ENCODE data around the gene SLAMF6.
"Not testable (repeated sequence)": the region's sequence is repeated elsewhere in the genome, so short reads cannot be mapped to it uniquely, and the experiment has no call there.

DNA sequence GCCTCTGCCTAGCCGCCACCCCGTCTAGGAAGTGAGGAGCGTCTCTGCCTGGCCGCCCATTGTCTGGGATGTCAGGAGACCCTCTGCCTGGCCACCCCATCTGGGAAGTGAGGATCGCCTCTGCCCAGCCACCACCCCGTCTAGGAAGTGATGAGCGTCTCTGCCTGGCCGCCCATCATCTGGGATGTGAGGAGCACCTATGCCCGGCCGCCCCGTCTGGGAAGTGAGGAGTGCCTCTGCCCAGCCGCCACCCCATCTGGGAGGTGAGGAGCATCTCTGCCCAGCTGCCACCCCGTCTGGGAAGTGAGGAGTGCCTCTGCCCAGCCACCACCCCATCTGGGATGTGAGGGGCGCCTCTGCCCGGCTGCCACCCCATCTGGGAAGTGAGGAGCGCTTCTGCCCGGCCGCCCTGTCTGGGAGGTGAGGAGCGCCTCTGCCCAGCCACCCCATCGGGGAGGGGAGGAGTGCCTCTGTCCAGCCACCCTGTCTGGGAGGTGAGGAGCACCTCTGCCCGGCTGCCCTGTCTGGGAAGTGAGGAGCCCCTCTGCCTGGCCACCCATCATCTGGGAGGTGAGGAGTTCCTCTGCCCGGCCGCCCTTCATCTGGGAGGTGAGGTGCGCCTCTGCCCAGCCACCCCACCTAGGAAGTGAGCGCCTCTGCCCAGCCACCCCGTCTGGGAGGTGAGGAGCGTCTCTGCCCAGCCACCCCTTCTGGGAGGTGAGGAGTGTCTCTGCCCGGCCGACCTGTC, 8.9 kb upstream of the SLAMF6 start:
- TF ChIP-seq, protein P1, sequence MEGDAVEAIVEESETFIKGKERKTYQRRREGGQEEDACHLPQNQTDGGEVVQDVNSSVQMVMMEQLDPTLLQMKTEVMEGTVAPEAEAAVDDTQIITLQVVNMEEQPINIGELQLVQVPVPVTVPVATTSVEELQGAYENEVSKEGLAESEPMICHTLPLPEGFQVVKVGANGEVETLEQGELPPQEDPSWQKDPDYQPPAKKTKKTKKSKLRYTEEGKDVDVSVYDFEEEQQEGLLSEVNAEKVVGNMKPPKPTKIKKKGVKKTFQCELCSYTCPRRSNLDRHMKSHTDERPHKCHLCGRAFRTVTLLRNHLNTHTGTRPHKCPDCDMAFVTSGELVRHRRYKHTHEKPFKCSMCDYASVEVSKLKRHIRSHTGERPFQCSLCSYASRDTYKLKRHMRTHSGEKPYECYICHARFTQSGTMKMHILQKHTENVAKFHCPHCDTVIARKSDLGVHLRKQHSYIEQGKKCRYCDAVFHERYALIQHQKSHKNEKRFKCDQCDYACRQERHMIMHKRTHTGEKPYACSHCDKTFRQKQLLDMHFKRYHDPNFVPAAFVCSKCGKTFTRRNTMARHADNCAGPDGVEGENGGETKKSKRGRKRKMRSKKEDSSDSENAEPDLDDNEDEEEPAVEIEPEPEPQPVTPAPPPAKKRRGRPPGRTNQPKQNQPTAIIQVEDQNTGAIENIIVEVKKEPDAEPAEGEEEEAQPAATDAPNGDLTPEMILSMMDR (IDR thresholded peaks at IDR 0.05; ENCODE audit: low read depth, low read length, missing input control) = not testable (repeated sequence)
- not testable (repeated sequence) for TF ChIP-seq HNF4A (conservative IDR thresholded peaks at IDR 0.05)

All from liver (tissue), 3 donors.